GM10248 (cell line): ENCODE measurements around the gene PHLDA1.

ENCODE experiments used
- CTCF ChIA-PET: fragments of 300-600 bp; sonication (Branson Sonifier 250); formaldehyde crosslinking; extraction: SDS; loops from one replicate; lab custom pipeline; 2021; ENCODE audit warnings: antibody characterized with exemption; lab: Yijun Ruan, JAX
- POLR2A ChIA-PET: fragments of 350-650 bp; sonication (Branson Sonifier 250); formaldehyde crosslinking; extraction: SDS; loops from one replicate; lab custom pipeline; 2020; ENCODE audit warnings: antibody characterized with exemption; lab: Yijun Ruan, JAX
- DNase-seq: peaks from one replicate; pipeline ENCODE4 v3.0.0; 2012; ENCODE audit errors: extremely low spot score
- TF ChIP-seq, protein P1 (sequence below): IDR thresholded peaks from 2 replicates; pipeline ENCODE4 v1.5.1; 2012; ENCODE audit warnings: mild to moderate bottlenecking, low read depth; ENCODE audit errors: extremely low read depth, missing control alignments, control extremely low read depth

The PHLDA1 gene

DNA sequence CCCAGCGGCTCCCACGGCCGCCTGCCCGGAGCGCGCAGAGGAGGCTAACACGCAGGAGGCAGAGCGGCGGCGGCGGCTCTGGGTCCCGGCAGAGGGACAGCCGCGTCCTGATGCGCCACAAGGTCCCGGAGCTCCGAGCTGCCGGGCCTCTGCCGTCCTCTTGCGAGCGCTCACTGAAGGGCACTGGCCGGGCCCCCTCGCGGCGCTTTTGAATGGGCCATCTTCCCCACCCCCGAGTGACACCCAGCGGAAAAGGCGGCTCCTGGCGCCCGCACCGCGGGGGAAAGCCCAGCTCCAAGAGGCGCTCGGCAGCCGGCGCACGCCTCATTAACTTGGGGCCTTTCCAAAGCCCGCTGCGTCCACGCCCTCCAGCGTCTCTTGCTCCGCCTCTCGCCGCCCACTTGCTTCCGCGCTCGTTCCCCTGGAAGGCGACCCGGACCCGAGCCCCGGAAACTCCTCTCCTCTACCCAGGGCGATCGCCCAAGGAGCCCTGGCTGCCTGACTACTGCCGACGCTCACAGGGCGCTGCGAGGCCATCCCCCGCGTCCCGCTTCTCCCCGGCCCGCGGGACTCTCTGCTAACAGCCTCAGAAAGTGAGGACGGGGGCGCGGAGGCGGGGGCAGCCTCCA, at the start of gene PHLDA1:
PHLDA1 (minus strand) TSS at position 363 of the 629 bp plus-strand sequence.
- ChIA-PET CTCF (interaction anchor here (0.7 to 5.9 kb wide), 31 partner anchors 10 to 699 kb away, joined by 3 to 48 read pairs (median 4); partner anchors contain the start of genes KRR1 and OSBPL8), POLR2A (interaction anchor here (0.6 to 1.7 kb wide), 17 partner anchors 9 to 547 kb away, joined by 3 to 12 read pairs (median 4); no protein-coding TSS in a partner anchor)
- TF ChIP-seq, protein P1, sequence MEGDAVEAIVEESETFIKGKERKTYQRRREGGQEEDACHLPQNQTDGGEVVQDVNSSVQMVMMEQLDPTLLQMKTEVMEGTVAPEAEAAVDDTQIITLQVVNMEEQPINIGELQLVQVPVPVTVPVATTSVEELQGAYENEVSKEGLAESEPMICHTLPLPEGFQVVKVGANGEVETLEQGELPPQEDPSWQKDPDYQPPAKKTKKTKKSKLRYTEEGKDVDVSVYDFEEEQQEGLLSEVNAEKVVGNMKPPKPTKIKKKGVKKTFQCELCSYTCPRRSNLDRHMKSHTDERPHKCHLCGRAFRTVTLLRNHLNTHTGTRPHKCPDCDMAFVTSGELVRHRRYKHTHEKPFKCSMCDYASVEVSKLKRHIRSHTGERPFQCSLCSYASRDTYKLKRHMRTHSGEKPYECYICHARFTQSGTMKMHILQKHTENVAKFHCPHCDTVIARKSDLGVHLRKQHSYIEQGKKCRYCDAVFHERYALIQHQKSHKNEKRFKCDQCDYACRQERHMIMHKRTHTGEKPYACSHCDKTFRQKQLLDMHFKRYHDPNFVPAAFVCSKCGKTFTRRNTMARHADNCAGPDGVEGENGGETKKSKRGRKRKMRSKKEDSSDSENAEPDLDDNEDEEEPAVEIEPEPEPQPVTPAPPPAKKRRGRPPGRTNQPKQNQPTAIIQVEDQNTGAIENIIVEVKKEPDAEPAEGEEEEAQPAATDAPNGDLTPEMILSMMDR, result peak; percentile 56
- peak; percentile 94 for DNase-seq

DNA sequence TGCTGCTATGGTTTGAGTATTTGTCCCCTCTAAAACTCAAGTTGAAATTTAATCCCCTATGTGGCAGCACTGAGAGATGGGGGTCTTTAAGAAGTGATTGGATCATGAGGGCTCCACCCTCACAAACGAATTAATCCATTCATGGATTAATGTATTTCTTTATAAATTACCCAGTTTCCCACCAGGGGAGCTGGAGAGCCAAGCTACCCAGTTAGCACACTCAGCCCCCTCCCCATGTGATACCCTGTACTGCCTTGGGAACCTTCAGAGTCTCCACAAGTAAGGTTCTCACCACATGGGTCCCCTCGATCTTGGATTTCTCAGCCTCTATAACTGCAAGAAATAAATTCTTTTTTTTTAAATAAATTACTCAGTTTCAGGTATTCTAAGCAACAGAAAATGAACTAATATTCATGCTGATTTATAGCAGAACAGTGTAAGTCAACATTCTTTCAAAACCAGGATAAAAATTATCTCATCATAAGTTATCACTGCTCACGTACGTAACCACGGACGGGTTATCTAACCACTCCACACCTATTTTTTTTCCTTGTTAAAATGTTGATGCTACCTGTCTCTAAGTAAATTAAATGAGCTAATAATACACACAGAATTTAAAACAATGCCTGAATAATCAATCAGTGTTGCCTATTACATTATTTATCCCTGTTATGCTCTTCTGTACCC, 49.3 kb upstream of the PHLDA1 start:
- TF ChIP-seq, protein P1, result no peak
- POLR2A ChIA-PET, result interaction anchor here (1.1 kb wide), 1 partner anchor 44 kb away, joined by 3 read pairs; no protein-coding TSS in a partner anchor
- DNase-seq, result no peak
- CTCF ChIA-PET, result interaction anchor here (1.0 to 3.6 kb wide), 3 partner anchors 12 to 34 kb away, joined by 3 to 22 read pairs (median 5); no protein-coding TSS in a partner anchor

DNA sequence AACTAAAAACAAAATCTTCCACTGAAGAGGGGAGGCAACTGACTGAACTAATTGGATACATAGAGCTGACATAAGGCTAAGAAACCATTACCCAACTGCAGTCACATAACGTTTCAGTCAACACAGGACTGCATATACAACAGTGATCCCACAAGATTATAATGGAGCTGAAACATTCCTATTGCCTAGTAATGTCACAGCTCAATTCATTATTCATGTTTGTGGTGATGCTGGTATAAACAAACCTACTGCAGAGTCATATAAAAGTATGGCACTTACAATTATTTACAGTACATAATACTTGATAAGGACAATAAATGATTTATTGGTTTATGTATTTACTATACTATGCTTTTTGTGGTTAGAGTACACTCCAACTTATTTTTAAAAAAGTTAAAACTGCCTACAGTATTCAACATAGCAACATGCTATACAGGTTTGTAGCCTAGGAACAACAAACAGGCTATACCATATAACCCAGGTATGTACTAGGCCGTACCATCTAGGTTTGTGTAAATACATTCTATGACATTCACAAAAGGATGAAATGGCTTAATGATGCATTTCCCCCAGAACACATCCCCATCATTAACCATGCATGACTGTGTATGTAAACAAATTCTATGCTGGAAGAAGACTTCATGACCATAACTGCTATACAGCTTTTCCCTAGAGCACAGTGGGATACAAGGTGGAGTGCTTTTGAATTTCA, 48.6 kb upstream of the PHLDA1 start:
- TF ChIP-seq, protein P1, result no peak
- ChIA-PET POLR2A (interaction anchor here (1.1 kb wide), 1 partner anchor 43 kb away, joined by 3 read pairs; no protein-coding TSS in a partner anchor), CTCF (interaction anchor here (1.3 to 3.6 kb wide), 5 partner anchors 8 to 596 kb away, joined by 3 to 22 read pairs (median 5); no protein-coding TSS in a partner anchor)
- no peak for DNase-seq

DNA sequence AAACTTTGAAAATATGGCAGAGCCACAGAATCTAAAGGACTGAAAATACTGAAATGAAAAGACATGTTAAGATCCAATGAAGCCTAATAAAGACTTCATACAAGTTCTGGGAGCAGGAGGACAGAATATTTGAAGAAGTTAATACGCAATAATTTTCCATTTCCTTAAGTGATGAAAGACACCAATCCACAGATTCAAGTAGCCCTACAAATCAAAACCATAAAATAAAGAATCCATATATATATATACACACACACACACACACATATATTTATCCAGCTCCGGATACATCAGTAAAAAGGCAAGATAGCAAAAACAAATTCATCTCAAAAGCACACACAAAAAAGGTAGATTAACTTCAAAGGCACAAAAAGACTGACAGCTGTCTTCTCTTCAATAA, 47.2 kb upstream of the PHLDA1 start:
- no peak for DNase-seq
- ChIA-PET CTCF (interaction anchor here (1.3 to 3.6 kb wide), 3 partner anchors 10 to 378 kb away, joined by 3 to 22 read pairs (median 5); no protein-coding TSS in a partner anchor), POLR2A (no interaction called here)
- TF ChIP-seq, protein P1, result no peak

DNA sequence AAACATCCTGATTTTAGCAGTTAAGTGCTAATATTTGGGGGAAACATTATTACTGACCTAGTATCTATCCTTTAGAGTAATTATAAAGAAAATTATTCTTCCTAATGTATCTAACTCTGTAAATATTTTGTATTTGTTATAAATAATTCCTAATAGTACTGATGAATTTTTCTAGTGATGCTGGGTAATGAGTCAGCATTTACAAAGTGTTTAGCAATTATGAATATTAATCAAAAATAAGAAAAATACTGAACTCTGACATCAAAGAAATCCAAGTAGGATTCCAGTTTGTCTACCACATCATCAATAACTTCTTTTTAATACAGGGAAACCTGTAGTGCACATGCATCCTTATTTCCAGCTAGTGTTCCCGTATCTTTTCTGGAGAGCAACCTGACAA, 43.9 kb upstream of the PHLDA1 start:
- ChIA-PET CTCF (interaction anchor here (1.1 to 2.5 kb wide), 3 partner anchors 7 to 684 kb away, joined by 3 to 11 read pairs (median 5); no protein-coding TSS in a partner anchor), POLR2A (no interaction called here)
- TF ChIP-seq, protein P1, result no peak
- DNase-seq, result no peak

DNA sequence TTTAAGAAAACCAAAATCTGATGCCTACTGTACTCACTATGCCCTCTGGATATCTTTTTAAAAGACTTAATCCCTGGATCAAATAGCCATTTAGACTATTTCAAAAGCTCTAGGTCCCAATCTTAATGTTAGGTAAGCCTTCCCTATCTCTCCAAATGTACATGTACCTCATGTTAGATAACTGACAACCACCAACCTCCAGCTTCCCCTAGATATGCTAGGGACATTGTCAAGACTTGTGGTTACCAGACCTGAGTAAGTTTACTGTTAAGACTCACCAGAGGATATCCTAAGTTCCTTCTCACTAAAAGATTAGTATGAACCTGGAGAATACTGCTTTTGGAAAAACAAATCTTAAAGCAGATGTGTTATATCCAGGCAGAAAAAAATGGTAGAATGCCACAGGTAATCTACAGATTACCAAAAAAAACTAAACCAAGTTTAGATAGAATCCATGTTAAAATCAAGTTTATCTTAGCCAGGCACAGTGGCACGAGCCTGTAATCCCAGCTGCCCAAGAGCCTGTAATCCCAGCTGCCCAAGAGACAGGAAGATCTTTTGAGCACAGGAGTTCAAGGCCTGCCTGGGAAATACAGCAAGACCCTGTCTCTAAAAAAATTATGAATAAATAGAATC, 43.2 kb upstream of the PHLDA1 start:
- POLR2A ChIA-PET, result no interaction called here
- CTCF ChIA-PET, result interaction anchor here (0.7 to 2.5 kb wide), 3 partner anchors 8 to 548 kb away, joined by 3 to 11 read pairs (median 5); no protein-coding TSS in a partner anchor
- TF ChIP-seq, protein P1, result no peak
- DNase-seq, result no peak
